Stomach (tissue), 4 donors: ENCODE data around the gene TAPBPL.

Experiments used
- CTCF ChIP-seq, 7 experiments: fragments of 450-650 bp in 4 of 7; fragments of 200-600 bp in 3 of 7; sonication (generic) in 3 of 7; IDR thresholded peaks; one replicate each; pipeline ENCODE4 v1.5.1; 2016 to 2019; ENCODE audit warnings: antibody characterized with exemption in 7 of 7, control low read depth in 2 of 7, mild to moderate bottlenecking in 1 of 7
- EP300 ChIP-seq: sonication (generic); formaldehyde crosslinking; IDR thresholded peaks from one replicate; pipeline ENCODE4 v1.6.1; 2017; ENCODE audit warnings: antibody characterized with exemption
- POLR2A ChIP-seq, 4 donors: fragments of 450-650 bp; IDR thresholded peaks; one replicate each; pipeline ENCODE4 v1.6.1; 2016; ENCODE audit warnings: antibody characterized with exemption in 4 of 4, control low read depth in 2 of 4, mild to moderate bottlenecking in 1 of 4, moderate library complexity in 1 of 4
- POLR2AphosphoS5 ChIP-seq, 3 donors: sonication (generic); formaldehyde crosslinking; IDR thresholded peaks; one replicate each; pipeline ENCODE4 v1.6.1; 2016; ENCODE audit warnings: antibody characterized with exemption in 3 of 3

- TF ChIP-seq EP300, result no peak
- TF ChIP-seq POLR2AphosphoS5 (IDR thresholded peaks at IDR 0.05), result no peak
- no peak for TF ChIP-seq CTCF (IDR thresholded peaks at IDR 0.05)
- TF ChIP-seq POLR2A (IDR thresholded peaks at IDR 0.05), result no peak
These were observed 55.5 kb downstream of the TAPBPL start for GRCh38 chr12:6507102-6507998.
